MCF 10A (cell line): Measurements from ENCODE around the gene EPS8L3. TPM values are rescaled to one million over a fixed set of nuclear protein-coding genes. Genes with fewer than 3 reads are reported as not detected.

ENCODE experiments used
- BruUV-seq: library from RNA; stranded (reverse); fragments of 400-500 nt; replicated peaks from 2 replicates; lab custom pipeline; 2021; lab: Mats Ljungman, UMichigan
- CTCF ChIA-PET: fragments of 300-600 bp; sonication (Branson Sonifier 250); formaldehyde crosslinking; extraction: SDS; loops from one replicate; lab custom pipeline; 2021; ENCODE audit warnings: antibody characterized with exemption, inconsistent platforms; lab: Yijun Ruan, JAX
- POLR2A ChIA-PET: fragments of 300-600, 350-650 bp; sonication (Branson Sonifier 250); formaldehyde crosslinking; extraction: SDS; loops from one replicate; lab custom pipeline; 2020; ENCODE audit warnings: antibody characterized with exemption, inconsistent platforms; lab: Yijun Ruan, JAX
- DNase-seq: peaks from one replicate; pipeline ENCODE4 v3.0.0-alpha.2; 2018; ENCODE audit not compliant: unreplicated experiment
- H3K27ac Mint-ChIP-seq: one replicate; pipeline ENCODE4 v1.8.0; 2022; ENCODE audit warnings: mild to moderate bottlenecking, low read depth, mixed read lengths; ENCODE audit not compliant: unreplicated experiment
- H3K27me3 Mint-ChIP-seq: one replicate; pipeline ENCODE4 v1.8.0; 2022; ENCODE audit warnings: mixed read lengths; ENCODE audit not compliant: insufficient read depth, unreplicated experiment
- H3K36me3 Mint-ChIP-seq: one replicate; pipeline ENCODE4 v1.8.0; 2022; ENCODE audit warnings: mild to moderate bottlenecking, moderate library complexity, mixed read lengths; ENCODE audit not compliant: insufficient read depth, unreplicated experiment
- H3K4me1 Mint-ChIP-seq: one replicate; pipeline ENCODE4 v1.8.0; 2022; ENCODE audit warnings: mixed read lengths; ENCODE audit not compliant: insufficient read depth, unreplicated experiment
- H3K4me3 Mint-ChIP-seq: one replicate; pipeline ENCODE4 v1.8.0; 2022; ENCODE audit warnings: mild to moderate bottlenecking, moderate library complexity, mixed read lengths; ENCODE audit not compliant: unreplicated experiment
- H3K9me3 Mint-ChIP-seq: one replicate; pipeline ENCODE4 v1.8.0; 2022; ENCODE audit warnings: mixed read lengths; ENCODE audit not compliant: unreplicated experiment
- intact Hi-C: fragments of 100-400 bp; cut with micrococcal nuclease; formaldehyde crosslinking; loops from 2 replicates; pipeline ENCODE4 v1.14.1; 2022
- total RNA-seq: library from RNA; stranded (reverse); gene quantifications from 2 replicates; pipeline ENCODE4 v1.2.3, GENCODE V29; 2022
- TF ChIP-seq, protein P1 (sequence below): fragments of 200-600 bp; IDR thresholded peaks from one replicate; pipeline ENCODE4 v1.8.0; 2022; ENCODE audit warnings: antibody characterized with exemption, mild to moderate bottlenecking; ENCODE audit not compliant: unreplicated experiment

The EPS8L3 gene
- total RNA-seq, 1 experiment from 2014 or later = not detected

DNA sequence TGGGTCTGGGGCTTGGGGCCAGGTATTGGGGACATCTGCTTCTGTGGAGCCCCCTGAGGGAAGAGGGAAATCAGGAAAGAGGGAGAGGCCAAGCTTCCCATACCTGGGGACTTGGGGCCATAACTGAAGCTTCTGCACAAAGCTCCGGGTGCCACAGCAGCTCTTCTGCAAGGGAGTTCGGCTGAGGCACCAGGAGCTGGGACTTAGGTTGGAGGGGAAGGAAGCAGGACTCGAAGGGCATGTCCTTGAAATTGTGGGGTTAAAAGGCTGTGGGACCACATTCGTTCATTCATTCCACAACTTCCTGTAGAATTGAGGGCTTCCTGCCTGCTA lies 1.7 kb upstream of the EPS8L3 start:
- CTCF ChIA-PET = interaction anchor here (0.9 to 1.9 kb wide), 3 partner anchors 9 to 126 kb away, joined by 3 to 7 read pairs (median 4); no protein-coding TSS in a partner anchor
- no peaks in the 10 kb centered on the region for H3K9me3 Mint-ChIP-seq

DNA sequence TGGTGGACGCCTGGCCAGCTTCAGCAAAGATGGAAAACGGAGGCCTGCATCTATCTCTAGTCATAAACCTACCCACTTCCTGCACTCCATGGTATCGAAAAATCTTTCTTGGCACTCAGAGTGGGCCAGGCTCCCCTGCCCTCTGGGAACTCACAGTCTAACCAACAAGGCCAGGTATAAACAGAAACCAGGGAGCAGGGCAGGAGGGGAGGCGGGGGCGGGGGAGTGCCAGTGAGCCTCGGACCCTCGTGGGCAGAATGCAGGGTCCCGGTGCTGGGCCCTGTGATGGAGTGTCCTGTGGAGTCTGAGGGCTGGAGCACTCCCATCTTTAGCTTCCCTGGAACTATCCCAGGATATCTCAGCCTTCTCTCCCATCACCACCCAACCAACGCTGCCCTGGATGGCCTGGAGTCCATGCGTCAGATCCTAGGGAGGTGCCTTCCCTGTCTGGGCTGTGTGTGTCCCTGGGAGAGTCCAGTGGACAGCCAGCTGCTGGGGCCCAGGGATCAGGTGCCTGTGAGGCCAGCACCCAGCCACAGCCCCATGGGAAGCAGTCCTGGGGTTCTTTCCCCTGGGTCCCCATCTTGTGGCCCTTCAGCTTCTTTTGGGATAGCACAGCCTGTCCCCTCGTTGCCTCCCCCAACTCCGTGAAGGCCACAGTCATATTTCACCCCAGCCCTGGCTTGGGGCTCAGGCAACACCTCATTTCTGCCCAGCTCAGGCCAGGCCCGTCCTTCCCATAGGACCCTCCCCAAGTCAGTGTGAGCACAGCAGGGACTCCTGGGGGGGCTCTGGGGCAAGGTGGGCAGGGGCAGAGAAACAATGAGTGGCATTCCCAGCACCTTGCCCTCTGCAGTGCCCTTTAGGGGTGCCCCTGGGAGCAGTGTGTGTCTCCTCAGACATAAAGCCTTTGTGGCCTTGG lies 1.1 kb upstream of the EPS8L3 start:
- Mint-ChIP-seq H3K27ac (no peak overlapping the region), H3K4me3 (no peak overlapping the region), H3K9me3 (no peaks in the 10 kb centered on the region), H3K4me1 (peaks cover 9% of the 10 kb centered on the region), H3K36me3 (no peaks in the 10 kb centered on the region), H3K27me3 (no peaks in the 10 kb centered on the region)
- no TSS peak for BruUV-seq
- intact Hi-C loops = no loop called here
- DNase-seq = no peak
- TF ChIP-seq, protein P1, sequence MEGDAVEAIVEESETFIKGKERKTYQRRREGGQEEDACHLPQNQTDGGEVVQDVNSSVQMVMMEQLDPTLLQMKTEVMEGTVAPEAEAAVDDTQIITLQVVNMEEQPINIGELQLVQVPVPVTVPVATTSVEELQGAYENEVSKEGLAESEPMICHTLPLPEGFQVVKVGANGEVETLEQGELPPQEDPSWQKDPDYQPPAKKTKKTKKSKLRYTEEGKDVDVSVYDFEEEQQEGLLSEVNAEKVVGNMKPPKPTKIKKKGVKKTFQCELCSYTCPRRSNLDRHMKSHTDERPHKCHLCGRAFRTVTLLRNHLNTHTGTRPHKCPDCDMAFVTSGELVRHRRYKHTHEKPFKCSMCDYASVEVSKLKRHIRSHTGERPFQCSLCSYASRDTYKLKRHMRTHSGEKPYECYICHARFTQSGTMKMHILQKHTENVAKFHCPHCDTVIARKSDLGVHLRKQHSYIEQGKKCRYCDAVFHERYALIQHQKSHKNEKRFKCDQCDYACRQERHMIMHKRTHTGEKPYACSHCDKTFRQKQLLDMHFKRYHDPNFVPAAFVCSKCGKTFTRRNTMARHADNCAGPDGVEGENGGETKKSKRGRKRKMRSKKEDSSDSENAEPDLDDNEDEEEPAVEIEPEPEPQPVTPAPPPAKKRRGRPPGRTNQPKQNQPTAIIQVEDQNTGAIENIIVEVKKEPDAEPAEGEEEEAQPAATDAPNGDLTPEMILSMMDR = no peak
- POLR2A ChIA-PET = no interaction called here
- CTCF ChIA-PET = interaction anchor here (0.5 to 1.9 kb wide), 6 partner anchors 9 to 125 kb away, joined by 3 to 7 read pairs (median 4); no protein-coding TSS in a partner anchor

More for the DNA sequence above, 1.7 kb upstream of the EPS8L3 start:
- POLR2A ChIA-PET = no interaction called here
- Mint-ChIP-seq H3K27ac (no peak overlapping the region), H3K4me1 (peaks cover 9% of the 10 kb centered on the region), H3K4me3 (no peak overlapping the region), H3K27me3 (no peaks in the 10 kb centered on the region), H3K36me3 (no peaks in the 10 kb centered on the region)
- BruUV-seq = no TSS peak
- intact Hi-C loops = no loop called here
- DNase-seq = no peak
- TF ChIP-seq, protein P1 = no peak

DNA sequence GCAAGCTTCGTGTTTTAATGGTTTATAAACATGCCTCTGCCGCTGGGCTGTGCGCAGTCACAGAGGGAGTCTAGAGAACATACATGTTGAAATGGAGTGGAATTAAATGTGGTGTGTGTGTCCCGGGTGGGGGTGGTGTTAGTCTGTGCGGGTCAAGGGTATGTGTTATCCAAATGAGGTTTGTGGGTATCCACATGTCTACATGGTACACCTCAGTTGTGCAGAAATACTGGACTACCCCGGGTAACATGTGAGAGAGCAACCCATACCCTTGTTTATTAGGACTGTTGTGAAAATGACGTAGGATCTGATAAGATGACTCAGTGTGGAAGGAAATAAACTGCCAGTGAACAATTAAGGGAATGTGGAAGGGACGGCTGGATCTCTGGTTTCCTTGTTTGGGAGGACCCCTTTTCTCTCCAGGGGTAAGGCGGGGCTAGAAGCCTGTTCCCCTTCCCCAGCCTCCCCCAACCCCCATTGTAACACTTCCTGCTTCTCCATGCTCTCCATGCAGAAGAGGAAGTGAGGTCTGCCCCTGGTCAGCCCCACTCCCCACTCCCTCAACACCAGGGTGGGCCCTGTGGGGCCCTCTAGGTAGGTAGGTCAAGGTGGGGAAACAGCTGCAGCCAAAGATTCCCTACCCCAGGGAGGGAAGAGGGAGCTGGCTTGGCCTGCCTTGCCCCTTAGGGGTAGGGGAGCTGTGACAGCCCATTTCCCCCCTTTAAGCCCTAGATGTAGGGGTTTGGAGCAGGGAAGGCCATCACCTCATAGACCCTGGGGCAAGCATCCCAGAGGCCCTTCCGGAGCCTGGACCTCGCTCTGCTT lies 690 bp downstream of the EPS8L3 start:
- H3K4me3 Mint-ChIP-seq = no peak overlapping the region
- intact Hi-C loops = no loop called here
- DNase-seq = peak; percentile 17
- no peaks in the 10 kb centered on the region for H3K4me1 Mint-ChIP-seq
- no peaks in the 10 kb centered on the region for H3K27me3 Mint-ChIP-seq
- ChIA-PET POLR2A (no interaction called here), CTCF (interaction anchor here (0.8 to 1.5 kb wide), 3 partner anchors 120 to 221 kb away, joined by 3 to 8 read pairs (median 6); no protein-coding TSS in a partner anchor)
- TF ChIP-seq, protein P1 = no peak
- H3K27ac Mint-ChIP-seq = no peak overlapping the region
- H3K36me3 Mint-ChIP-seq = no peaks in the 10 kb centered on the region
- no peaks in the 10 kb centered on the region for H3K9me3 Mint-ChIP-seq
- no TSS peak for BruUV-seq
